Inferior parietal cortex (tissue), 1 donor: ENCODE measurements around the gene ARMH4.

ENCODE experiments used
- DNase-seq: peaks from one replicate; pipeline ENCODE4 v3.0.0-alpha.2; 2016; ENCODE audit errors: extremely low spot score

Gene ARMH4

GRCh38 chr14:58152014-58152857 is at the start of gene ARMH4:
Gene ARMH4 (minus strand): TSS chr14:58152213. CDS start chr14:58139358, 12,855 bp downstream.
- DNase-seq = peak; percentile 72

- peak; percentile 27 for DNase-seq
These were observed 48.8 kb upstream of the ARMH4 start for GRCh38 chr14:58200846-58201245.

GRCh38 chr14:58200480-58200841 is 48.4 kb upstream of the ARMH4 start:
- no peak for DNase-seq

GRCh38 chr14:58199726-58200479 is 47.9 kb upstream of the ARMH4 start, which contains the start of gene ACTR10:
Gene ACTR10 (plus strand): TSS chr14:58200149. CDS start chr14:58200218, 69 bp downstream.
- peak; percentile 79 for DNase-seq

- DNase-seq = no peak
These were observed 46.1 kb upstream of the ARMH4 start for GRCh38 chr14:58198086-58198485.

- no peak for DNase-seq
These were observed 44.2 kb upstream of the ARMH4 start for GRCh38 chr14:58196198-58196597.

GRCh38 chr14:58193542-58193941 is 41.5 kb upstream of the ARMH4 start:
- DNase-seq = no peak

GRCh38 chr14:58191763-58192601 is 40.0 kb upstream of the ARMH4 start:
- no peak for DNase-seq

- DNase-seq = no peak
These were observed 37.2 kb upstream of the ARMH4 start for GRCh38 chr14:58189176-58189575.

GRCh38 chr14:58177125-58177524 is 25.1 kb upstream of the ARMH4 start:
- DNase-seq = no peak

GRCh38 chr14:58171090-58171489 is 19.1 kb upstream of the ARMH4 start:
- DNase-seq = peak; percentile 41

GRCh38 chr14:58167891-58168290 is 15.9 kb upstream of the ARMH4 start:
- no peak for DNase-seq

GRCh38 chr14:58167057-58167456 is 15.0 kb upstream of the ARMH4 start:
- peak; percentile 44 for DNase-seq

- peak; percentile 88 for DNase-seq
These were observed 14.3 kb upstream of the ARMH4 start for GRCh38 chr14:58166005-58166983.

GRCh38 chr14:58160561-58160960 is 8.5 kb upstream of the ARMH4 start:
- DNase-seq = no peak

GRCh38 chr14:58151133-58152013 is 640 bp downstream of the ARMH4 start:
- DNase-seq = no peak

GRCh38 chr14:58150243-58150805 is 1.7 kb downstream of the ARMH4 start:
- no peak for DNase-seq

GRCh38 chr14:58149196-58149595 is 2.8 kb downstream of the ARMH4 start:
- DNase-seq = no peak

GRCh38 chr14:58146399-58146798 is 5.6 kb downstream of the ARMH4 start:
- DNase-seq = no peak
